ENCODE measurements around the gene SERPINB6.
A peak's percentile ranks its signal among the peaks of the same experiment; 100 is the strongest.

Gene SERPINB6

DNA sequence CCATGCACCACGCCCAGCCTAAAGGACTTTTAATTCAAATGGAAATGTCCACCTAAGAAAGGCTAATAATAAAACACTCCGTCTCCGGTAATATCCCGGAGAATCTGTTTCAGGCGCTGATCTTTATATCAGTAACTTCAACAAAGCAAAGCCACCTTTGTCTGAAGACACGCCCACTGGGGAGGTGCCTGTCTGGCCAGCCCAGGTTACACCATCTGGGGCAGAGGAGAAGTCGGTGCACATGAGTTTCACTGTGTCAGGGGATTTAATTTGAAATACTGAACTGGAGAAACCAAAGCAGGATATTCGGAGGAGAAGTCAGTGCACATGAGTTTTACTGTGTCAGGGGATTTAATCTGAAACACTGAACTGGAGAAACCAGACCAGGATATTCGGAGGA is 9.4 kb downstream of the SERPINB6 start:
- no peak for DNase-seq (ENCODE audit: low read depth)
- no peak overlapping the region for H3K4me3 ChIP-seq (ENCODE audit: low read depth, low read length)

DNA sequence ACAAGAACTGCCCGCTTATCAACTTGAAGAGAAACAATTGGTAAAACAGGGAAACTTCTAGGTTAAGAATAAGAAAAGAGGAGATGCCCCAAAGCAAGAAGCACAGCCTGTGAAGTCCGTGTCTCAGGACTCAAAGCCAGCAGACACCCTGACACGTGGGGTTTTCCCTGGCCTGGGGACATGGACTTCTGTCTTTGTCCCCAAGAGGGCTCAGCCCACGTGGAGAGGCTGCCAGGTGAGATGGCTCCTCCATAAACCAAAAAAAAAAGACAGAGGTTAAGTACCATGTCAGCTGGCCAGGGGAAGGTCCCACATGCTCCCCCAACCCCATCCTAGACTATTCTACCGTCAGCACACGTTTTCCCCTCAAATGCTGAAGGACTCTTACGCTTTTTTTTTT is 9.9 kb downstream of the SERPINB6 start:
- no peak overlapping the region for H3K4me3 ChIP-seq (ENCODE audit: low read depth, low read length)
- DNase-seq (ENCODE audit: low read depth) = no peak

DNA sequence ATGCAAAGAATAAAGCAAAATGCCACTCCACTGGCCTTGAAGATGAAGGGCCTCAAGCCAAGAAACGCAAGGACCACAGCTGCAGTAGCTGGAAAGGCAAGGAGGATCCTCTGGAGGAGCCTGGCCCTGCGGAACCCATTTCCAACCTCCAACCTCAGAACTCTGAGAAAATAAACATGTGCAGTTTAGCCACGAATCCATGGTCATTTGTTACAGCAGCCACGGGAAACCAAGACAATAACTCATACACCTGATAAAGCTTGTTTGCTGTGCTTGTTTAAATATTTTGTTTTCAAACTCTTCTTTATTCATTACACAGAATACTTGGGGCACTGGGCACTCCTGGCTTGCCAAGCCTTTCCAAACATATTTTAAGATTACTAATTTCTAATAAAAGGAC is 10.4 kb downstream of the SERPINB6 start:
- no peak overlapping the region for H3K4me3 ChIP-seq (ENCODE audit: low read depth, low read length)
- no peak for DNase-seq (ENCODE audit: low read depth)

DNA sequence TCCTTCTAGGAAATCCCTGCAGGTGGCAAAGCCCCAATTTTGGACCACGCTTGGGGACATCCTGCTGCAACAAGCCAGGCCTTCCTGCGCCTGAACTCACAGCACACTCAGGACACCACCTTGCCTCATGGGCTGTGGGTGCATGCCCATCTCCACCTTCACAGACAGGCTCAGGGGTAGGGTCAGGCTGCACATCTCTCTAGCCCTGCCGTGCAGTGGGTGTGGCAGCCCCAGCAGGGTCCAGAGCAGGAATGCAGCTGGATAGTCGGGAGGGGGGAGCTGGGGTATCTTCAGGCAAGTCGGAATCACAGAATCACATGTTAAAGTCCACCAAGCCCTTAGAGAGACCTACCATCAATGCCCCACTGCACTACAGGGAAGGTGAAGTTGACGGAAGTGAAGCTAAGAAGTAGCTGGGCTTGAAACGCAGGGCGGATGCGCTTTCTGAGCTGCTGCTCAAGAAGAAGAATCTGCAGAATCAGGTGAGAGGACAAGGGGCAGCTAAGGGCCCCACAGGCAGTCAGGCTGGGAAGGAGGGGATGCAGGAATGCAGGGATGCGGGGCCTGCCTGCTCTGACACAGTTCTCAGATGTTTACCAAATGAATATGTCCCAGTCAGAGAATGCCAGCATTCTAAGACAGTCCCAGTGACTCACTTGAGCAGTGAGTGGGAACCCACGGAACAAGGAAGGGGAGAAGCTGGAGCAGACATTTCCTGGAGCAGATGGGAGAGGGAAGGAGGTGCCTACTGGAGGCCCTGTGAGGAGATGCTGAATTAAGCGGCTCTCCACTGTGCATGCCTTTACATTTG is 11.3 kb downstream of the SERPINB6 start:
- peak; percentile 42 for DNase-seq (ENCODE audit: low read depth)

DNA sequence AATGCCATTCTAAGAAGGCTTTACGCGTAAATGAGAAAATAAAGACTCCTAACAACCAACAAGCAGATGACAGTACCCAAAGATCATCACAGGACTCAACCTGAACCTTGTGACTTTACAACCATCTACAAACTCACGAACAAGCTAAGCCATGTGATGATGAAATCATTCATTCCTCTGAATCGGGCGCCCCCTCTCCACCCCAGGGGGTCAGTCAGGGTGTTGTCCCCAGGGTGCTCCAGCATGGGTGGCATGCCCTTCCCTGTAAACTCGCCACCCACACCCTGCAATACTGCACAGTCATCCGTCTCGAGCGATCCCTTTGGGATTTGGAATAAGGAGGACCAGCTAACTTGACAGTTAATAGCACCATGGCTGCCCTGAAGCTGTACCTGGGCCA is 12.6 kb downstream of the SERPINB6 start:
- no peak for DNase-seq (ENCODE audit: low read depth)
- no peak overlapping the region for H3K4me3 ChIP-seq (ENCODE audit: low read depth, low read length)

More for the DNA sequence above, 11.3 kb downstream of the SERPINB6 start:
- no peak overlapping the region for H3K4me3 ChIP-seq (ENCODE audit: low read depth, low read length)

DNA sequence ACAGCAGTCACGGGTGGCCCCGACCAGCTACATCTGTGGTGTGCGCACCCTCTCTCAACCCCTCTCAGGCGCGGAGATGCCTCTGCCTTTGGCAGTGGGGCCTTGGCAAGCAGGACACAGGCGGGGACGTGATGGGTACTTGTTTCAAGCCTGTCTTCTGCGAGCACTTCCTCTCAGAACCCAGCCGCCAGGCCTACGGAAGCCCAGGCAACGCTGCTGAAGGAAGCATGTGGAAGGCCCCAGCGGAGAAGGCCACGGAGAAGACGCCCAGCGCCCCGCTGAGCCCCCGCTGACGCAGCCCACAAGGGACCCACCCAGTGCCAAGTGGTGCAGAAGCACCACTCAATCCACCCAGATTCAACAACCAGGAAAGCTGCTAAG is 13.0 kb downstream of the SERPINB6 start:
- no peak overlapping the region for H3K4me3 ChIP-seq (ENCODE audit: low read depth, low read length)
- no peak for DNase-seq (ENCODE audit: low read depth)

DNA sequence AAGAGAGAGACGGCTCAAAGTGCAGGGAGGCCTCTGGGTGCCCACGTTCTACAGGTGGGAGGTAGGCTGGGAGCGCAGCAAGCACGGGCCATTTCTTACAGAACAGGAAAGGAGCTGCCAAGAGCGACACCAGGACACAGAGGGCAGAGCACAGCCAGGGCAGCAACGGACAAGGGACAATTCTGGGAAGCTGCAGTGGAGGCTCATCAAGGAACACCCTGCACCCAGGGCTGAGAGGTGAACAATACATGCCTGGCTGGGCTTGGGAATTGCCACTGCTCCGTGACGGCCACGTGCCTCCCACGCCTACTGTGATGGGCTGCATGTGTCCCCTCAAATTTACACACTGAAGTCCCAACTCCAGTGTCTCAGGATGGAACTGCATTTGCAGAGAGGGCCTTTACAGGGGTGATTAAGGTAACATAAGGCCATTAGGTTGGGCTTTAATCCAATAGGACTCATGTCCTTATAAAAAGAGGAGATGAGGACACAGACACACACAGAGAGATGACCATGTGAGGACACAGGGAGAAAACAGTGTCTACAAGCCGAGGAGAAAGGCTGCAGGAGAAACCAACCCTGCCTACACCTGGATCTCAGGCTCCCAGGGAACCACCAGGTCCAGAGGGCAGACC is 13.6 kb downstream of the SERPINB6 start:
- H3K4me3 ChIP-seq (ENCODE audit: low read depth, low read length) = no peak overlapping the region
- DNase-seq (ENCODE audit: low read depth) = no peak

DNA sequence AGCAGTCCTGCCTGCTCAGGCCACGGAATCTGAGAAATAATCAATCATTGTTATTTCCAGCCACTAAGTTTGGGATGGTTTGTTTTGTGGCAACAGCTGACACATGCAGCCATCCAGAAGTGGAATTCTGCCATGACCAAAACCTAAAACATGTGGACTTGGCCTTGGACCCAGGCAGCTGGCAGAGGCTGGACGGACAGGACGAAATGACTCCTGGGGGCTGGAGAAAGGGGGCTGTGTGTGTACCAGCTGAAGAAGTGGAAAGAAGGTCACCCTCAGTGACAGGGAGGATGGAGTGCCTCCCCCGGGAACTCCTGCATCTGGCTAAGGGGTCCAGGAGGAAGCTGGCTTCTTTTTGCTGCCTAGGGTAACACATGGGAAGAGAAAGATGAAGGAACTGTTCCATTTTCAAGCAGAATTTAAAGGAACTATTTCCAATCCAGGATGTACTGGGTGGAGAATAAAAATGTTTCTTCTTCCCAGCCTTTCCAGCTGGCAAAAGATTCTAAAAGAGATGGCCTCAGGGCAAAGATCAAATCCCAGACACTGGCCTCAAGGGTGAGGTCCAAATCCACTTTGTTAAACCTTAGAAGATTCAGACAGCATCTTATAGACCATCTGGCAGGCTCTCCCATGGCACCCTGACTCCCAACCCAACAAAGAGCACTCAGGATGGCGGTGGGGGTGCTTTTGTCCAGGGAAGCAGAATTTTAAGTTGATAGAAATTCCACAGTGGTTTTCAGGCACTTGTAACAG is 14.3 kb downstream of the SERPINB6 start:
- DNase-seq (ENCODE audit: low read depth) = no peak
- H3K4me3 ChIP-seq (ENCODE audit: low read depth, low read length) = no peak overlapping the region

DNA sequence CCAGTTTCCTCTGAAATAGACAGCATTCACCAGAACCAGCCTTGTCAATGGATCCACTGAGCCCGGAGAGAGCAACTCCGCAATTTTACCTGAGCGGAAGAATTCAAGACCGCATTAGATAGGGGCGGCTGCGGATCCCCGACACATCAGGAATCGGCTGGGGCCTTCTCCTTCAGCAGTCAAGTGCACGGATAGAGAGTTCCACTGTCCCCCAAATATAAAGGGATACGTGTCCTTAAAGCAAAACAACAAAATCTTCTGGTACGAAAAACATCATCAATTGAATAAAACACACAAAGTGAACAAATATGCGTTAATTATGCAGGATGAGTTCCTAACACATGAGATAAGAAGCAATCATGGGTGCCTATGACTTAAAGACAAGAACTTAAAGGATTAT is 18.3 kb downstream of the SERPINB6 start:
- H3K4me3 ChIP-seq (ENCODE audit: low read depth, low read length) = no peak overlapping the region
- DNase-seq (ENCODE audit: low read depth) = no peak

DNA sequence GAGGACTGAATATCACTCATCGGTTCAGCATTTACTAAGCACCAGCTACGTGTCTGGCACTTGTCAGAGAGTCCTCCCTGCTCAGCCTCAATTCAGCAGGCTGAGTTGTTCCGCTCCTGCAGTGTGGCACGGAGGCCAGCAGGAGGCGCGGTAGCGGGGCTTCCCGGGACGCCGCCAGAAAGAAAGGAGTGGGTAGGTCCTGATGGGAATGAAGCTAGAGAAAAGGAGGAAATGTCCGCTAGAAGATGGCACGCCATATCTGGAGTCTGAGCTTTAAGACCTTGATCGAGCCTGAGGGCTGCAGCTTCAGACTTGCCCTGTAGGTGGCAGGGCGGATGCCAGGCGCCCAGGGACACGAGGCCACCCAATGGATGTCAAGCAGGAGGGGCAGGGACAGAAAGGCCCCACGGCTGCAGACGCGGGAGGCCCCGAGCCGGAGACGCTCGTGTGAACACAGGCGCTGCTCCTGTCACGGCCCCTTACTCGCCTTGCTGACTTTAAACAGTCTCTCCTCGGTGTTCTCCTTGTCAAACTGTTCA is 18.7 kb downstream of the SERPINB6 start:
- peak; percentile 49 for DNase-seq (ENCODE audit: low read depth)
- H3K4me3 ChIP-seq (ENCODE audit: low read depth, low read length) = no peak overlapping the region

DNA sequence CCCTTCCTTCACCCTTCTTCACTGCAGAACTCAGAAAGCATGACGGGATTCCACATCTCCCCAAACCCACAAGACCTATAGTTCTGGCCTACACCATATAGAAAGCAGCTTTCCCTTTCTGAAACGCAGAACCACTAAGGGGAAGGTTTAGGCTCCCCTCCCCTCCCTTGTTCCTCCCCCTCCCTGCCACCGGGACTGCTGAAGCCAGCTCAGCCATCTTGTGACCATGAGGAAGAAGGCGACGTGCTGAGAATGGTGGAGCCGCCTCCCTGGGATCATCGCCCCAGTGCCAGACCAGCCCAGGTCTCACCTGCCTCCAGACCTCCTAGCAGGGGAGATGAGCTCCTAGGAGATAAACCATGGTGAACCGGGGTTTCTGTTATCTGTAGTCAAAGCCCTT is 19.6 kb downstream of the SERPINB6 start:
- no peak for DNase-seq (ENCODE audit: low read depth)
- H3K4me3 ChIP-seq (ENCODE audit: low read depth, low read length) = no peak overlapping the region

DNA sequence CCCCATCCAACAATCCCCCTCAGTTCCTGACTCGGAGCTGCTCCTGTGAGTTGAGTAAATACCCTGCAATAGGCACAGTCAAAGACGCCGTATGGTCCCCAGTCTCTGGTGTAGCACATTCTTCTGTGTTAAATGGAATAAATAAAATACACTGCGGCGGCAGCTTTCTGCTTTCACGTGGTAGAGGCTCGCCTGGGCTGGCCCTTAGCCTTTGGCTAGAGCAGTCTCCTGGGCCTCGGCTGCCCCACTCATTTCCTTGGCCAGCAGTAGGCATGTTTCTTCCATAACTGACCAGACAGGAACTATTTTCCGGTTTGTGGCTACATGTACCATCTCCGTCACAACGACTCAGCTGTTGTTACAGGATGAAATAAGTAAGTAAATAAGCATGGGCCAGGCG is 20.7 kb downstream of the SERPINB6 start:
- no peak for DNase-seq (ENCODE audit: low read depth)
- H3K4me3 ChIP-seq (ENCODE audit: low read depth, low read length) = no peak overlapping the region

DNA sequence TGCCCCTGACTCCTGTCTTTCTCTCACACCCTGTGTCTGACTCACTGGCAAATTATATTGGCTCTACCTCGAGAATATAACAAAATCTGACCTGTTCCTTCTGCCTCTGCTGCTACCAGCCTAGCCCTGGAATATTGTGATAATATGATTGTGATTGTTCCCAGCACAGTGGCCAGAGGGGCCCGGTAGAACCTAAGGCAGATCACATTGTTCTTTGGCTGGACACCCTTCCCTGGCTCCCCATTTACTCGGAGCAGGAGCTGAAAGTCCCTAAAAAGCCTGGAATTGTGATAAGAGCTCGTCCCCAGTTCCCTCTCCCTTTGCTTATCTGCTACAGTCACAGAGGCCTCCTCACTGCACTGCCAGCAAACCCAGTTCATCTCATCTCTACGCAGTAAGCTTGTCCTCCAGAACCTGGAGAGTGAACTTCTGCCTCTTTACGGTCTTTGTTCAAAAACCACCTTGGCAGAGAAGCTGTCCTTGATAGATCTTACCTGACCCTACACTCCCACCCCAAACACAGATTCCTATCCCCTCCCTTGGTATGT is 21.8 kb downstream of the SERPINB6 start:
- no peak overlapping the region for H3K4me3 ChIP-seq (ENCODE audit: low read depth, low read length)
- DNase-seq (ENCODE audit: low read depth) = no peak

DNA sequence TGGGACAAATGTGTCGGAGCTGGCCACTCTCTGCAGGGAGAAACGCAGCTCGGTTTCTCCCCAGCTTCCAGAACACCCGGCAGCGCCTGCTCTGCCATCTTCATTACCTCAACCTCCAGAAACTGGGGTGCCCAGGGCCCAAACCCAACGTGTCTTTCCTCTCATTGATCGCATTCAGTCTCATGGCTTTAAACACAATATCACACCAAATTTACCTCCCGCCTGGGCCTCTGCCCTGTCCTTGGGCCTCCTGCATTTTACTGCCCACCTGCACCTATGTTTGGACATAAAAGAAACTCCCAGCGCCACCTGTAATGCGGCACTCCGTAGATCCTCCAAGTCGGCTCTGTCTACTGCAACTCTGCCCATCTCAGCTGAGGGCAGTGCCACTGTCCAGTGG is 22.2 kb downstream of the SERPINB6 start:
- no peak for DNase-seq (ENCODE audit: low read depth)
- H3K4me3 ChIP-seq (ENCODE audit: low read depth, low read length) = no peak overlapping the region

DNA sequence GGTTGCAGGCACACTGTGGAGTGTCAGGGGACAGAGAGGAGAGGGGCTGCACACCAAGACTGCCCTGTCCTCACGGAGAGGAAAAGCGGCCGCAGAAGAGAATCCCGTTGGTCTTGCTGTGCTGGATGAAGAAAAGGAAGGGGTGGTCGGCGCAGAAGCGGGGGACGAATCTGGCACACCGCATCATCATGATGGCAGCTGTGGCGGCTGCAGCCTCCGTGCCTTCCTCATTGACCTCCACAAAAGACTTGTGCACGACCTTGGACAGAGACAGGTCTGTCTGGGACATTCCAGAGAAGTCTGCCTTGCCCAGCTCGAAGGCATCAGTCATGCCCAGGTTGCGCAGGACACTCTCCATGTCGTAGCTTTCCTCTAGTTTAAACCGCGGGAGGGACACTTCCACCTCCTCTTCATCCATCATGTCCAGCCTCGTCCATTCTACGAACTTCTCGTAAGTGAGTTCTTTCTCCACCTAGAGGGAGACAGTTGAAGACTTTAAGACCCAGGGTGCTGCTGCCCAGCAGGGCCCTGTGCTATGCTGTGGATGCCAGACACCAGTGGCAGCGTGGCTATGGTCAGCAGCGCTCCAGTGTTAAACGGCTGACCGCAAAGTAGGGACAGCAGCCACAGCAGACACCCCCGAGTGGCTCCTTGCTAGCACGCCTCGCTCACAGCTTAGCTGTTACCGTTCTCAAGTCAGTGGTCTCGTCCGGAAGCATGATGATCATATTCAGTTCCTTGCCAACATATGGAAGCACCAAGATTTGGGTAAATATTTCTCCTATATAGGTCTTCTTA is 22.9 kb downstream of the SERPINB6 start:
- DNase-seq (ENCODE audit: low read depth) = no peak
- no peak overlapping the region for H3K4me3 ChIP-seq (ENCODE audit: low read depth, low read length)

DNA sequence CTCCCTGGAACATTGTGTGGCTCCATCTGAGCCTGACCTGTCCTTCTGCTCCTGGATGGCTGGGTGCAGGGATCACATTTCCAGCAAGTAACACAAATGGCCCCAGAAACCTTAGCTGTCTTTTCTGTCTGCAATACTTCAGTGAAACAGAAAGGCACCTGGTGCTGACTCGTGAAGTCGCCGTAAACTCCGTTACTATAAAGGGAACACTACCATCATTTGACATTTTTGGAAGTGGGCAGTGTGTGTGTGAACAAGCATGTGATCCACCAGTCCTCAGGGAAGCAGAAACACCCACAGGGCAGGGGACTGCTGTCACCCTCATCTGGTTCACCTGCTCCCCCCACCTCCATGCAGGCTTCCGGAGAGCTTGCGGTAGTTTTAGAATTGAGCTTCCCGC is 23.9 kb downstream of the SERPINB6 start:
- no peak overlapping the region for H3K4me3 ChIP-seq (ENCODE audit: low read depth, low read length)
- no peak for DNase-seq (ENCODE audit: low read depth)

DNA sequence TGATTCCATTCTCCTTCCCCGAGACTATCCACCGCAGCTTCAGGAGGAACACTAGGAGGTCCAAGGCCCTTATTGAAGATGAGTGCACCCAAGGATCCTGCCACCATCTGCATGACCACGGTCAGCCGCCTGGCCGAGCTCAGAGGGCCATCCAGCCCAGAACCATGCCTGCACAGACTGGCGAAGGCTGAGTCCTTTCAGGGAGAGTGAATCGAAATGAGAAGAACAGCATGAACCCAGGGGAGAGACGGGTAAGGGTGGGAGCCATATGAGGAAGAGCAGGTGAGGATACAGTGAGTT is 26.3 kb downstream of the SERPINB6 start:
- no peak overlapping the region for H3K4me3 ChIP-seq (ENCODE audit: low read depth, low read length)
- no peak for DNase-seq (ENCODE audit: low read depth)

DNA sequence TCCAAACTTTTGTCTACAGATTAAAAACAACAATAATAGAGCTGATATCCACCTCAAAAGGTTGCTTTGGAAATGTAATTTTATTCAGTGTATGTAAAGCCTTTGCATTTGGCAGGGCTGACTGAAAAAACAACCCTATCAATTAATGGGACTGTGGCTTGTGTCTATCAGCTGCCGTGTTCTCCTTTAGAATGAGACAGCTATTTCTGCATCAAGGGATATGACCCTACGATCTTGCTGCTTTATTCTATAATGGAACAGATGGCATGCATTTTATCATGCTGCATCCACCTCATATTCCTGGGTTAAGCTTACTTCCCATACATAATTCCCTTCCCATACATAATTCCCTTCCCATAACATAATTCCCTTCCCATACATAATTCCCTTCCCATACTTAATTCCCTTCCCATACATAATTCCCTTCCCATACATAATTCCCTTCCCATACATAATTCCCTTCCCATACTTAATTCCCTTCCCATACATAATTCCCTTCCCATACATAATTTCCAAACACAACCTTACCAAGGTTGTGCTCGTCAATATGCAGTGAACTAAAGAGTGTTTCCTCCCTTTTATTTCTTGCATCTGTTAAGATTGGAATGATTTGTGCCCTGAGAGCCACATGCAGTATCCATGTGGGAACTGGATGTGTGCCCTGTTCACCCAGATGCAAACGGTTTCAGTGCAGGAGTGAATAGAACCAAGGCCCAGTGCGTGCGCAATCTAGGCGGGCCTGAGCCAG is 26.8 kb downstream of the SERPINB6 start:
- DNase-seq (ENCODE audit: low read depth) = no peak

DNA sequence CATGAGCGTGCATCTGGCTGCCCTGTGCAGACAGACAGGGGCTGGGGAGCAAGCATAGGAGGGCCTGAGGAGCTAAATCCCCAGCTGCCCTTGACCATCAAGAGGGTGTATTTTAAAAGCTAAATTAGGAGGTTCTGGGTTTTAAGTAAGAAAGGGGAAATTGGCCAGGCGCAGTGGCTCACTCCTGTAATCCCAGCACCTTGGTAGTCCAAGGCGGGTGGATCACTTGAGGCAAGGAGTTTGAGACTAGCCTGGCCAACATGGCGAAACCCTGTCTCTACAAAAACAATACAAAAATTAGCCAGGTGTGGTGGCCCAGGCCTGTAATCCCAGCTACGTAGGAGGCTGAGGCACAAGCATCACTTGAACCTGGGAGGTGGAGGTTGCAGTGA is 27.8 kb downstream of the SERPINB6 start:
- H3K4me3 ChIP-seq (ENCODE audit: low read depth, low read length) = no peak overlapping the region
- no peak for DNase-seq (ENCODE audit: low read depth)

More for the DNA sequence above, 26.8 kb downstream of the SERPINB6 start:
- H3K4me3 ChIP-seq (ENCODE audit: low read depth, low read length) = no peak overlapping the region
